Activated naive CD8-positive, alpha-beta T cell treated with anti-CD3 and anti-CD28 coated beads, Interleukin-2, amount 50 U/mL, for 24 hours (primary cell): ENCODE measurements around the gene SLC38A2.

Experiments used
- ATAC-seq: fragments of 150-1000 bp; cut with Tn5 transposase; one replicate; pipeline ENCODE4 v1.10.0; 2021
- DNase-seq: peaks from one replicate; pipeline ENCODE4 v3.0.0; 2021
- H3K27ac Mint-ChIP-seq: one replicate; pipeline ENCODE4 v1.8.0; 2021; ENCODE audit warnings: mild to moderate bottlenecking, mixed read lengths
- H3K27me3 Mint-ChIP-seq: one replicate; pipeline ENCODE4 v1.8.0; 2021; ENCODE audit warnings: mixed read lengths
- H3K36me3 Mint-ChIP-seq: one replicate; pipeline ENCODE4 v1.8.0; 2021; ENCODE audit warnings: low read depth, mixed read lengths
- H3K4me1 Mint-ChIP-seq: one replicate; pipeline ENCODE4 v1.8.0; 2021; ENCODE audit warnings: mixed read lengths
- H3K4me3 Mint-ChIP-seq: one replicate; pipeline ENCODE4 v1.8.0; 2021; ENCODE audit warnings: mild to moderate bottlenecking, moderate library complexity, mixed read lengths
- H3K9me3 Mint-ChIP-seq: one replicate; pipeline ENCODE4 v1.8.0; 2021; ENCODE audit warnings: mixed read lengths

SLC38A2 gene

GRCh38 chr12:46372544-46373300 is at the start of gene SLC38A2:
Gene SLC38A2 (minus strand): TSS chr12:46372773. CDS start chr12:46371293, 1,480 bp downstream.
- Mint-ChIP-seq H3K27ac (peak within 1 kb of the TSS; percentile 99), H3K36me3 (peaks cover 43% of the 10 kb centered on the region), H3K4me1 (peaks cover 68% of the 10 kb centered on the region), H3K27me3 (peaks cover 7% of the 10 kb centered on the region), H3K4me3 (peak within 1 kb of the TSS; percentile 95), H3K9me3 (no peaks in the 10 kb centered on the region)
- ATAC-seq, result peak; percentile 83
- peak; percentile 98 for DNase-seq

GRCh38 chr12:46419675-46420074 is 47.1 kb upstream of the SLC38A2 start:
- ATAC-seq, result no peak
- Mint-ChIP-seq H3K9me3 (peaks cover 18% of the 10 kb centered on the region), H3K27ac (no peak overlapping the region), H3K36me3 (peaks cover 2% of the 10 kb centered on the region), H3K27me3 (no peaks in the 10 kb centered on the region), H3K4me1 (no peaks in the 10 kb centered on the region), H3K4me3 (no peak overlapping the region)
- DNase-seq, result no peak

DNA sequence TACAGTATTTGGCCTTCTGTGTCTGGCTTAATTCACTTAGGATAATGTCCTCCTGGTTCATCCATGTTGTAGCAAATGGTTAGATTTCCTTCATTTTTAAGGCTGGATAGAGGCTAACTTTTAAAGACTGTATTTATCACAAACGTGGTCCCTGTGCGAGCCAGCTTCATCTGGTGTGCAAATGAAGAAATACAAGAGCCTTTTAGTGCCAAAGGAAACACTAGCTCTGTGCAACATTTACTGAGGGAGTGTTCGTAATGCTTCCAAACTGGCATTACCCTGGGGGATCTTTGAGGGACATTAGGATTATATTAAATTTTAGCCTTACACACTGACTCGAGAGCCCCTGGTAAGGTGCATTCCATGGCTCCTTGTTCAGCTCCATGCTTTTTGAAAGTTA is 43.0 kb upstream of the SLC38A2 start:
- no peak for ATAC-seq
- Mint-ChIP-seq H3K27ac (no peak overlapping the region), H3K4me1 (no peaks in the 10 kb centered on the region), H3K4me3 (no peak overlapping the region), H3K27me3 (no peaks in the 10 kb centered on the region), H3K36me3 (no peaks in the 10 kb centered on the region), H3K9me3 (peaks cover 7% of the 10 kb centered on the region)
- DNase-seq, result no peak

GRCh38 chr12:46414591-46415268 is 42.2 kb upstream of the SLC38A2 start:
- peaks cover 2% of the 10 kb centered on the region for H3K9me3 Mint-ChIP-seq
- H3K4me1 Mint-ChIP-seq, result no peaks in the 10 kb centered on the region
- H3K27me3 Mint-ChIP-seq, result no peaks in the 10 kb centered on the region
- no peak overlapping the region for H3K27ac Mint-ChIP-seq
- no peaks in the 10 kb centered on the region for H3K36me3 Mint-ChIP-seq
- DNase-seq (no peak), ATAC-seq (no peak)
- no peak overlapping the region for H3K4me3 Mint-ChIP-seq

- H3K27me3 Mint-ChIP-seq, result no peaks in the 10 kb centered on the region
- no peak for ATAC-seq
- no peaks in the 10 kb centered on the region for H3K36me3 Mint-ChIP-seq
- DNase-seq, result no peak
- no peaks in the 10 kb centered on the region for H3K9me3 Mint-ChIP-seq
- H3K4me1 Mint-ChIP-seq, result no peaks in the 10 kb centered on the region
- H3K4me3 Mint-ChIP-seq, result no peak overlapping the region
- no peak overlapping the region for H3K27ac Mint-ChIP-seq
Observed at GRCh38 chr12:46413368-46413767, 40.8 kb upstream of the SLC38A2 start.

DNA sequence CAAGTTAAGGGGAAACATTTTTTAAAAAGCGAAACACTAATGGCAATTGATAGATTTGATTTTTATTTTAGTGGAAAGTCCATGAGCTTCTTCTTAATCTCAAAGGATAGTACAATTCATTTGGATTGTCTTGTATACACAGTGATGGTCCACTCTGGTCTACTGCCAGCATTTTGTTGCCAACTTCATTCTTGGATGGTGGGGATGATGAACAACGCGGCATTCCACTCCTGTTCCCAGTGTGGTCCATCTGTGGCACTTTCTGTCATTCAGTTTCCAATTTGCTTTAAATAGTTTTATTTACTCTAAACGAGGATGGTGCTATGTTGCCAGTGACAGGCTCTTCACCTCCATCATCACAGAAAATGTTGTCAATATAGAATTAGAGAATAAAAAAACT is 40.3 kb upstream of the SLC38A2 start:
- Mint-ChIP-seq H3K4me3 (no peak overlapping the region), H3K27me3 (no peaks in the 10 kb centered on the region), H3K36me3 (no peaks in the 10 kb centered on the region), H3K4me1 (peaks cover 4% of the 10 kb centered on the region), H3K9me3 (no peaks in the 10 kb centered on the region), H3K27ac (no peak overlapping the region)
- DNase-seq, result no peak
- no peak for ATAC-seq

DNA sequence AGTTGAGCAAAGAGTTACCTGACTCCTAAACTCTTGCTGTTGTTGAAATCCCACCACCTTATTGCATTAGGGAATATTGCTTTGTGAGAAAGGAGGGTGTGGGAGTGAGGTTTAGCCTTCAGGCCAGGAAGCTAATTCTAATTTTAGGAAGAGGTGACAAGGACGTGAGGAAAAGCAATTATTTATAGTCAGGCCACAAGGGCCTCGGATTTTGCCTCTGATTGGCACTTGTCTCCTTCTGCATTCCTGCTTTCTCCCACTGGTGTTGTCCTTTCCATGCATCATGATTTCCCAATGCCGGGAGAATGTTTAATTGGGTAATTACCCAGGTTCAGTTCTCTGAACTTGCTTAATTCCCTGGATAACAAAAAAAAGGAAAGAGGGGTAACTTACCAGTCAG is 37.9 kb upstream of the SLC38A2 start:
- ATAC-seq (no peak), DNase-seq (no peak)
- Mint-ChIP-seq H3K36me3 (no peaks in the 10 kb centered on the region), H3K4me3 (no peak overlapping the region), H3K9me3 (peaks cover 4% of the 10 kb centered on the region), H3K4me1 (peaks cover 23% of the 10 kb centered on the region), H3K27ac (no peak overlapping the region), H3K27me3 (no peaks in the 10 kb centered on the region)

GRCh38 chr12:46409974-46410373 is 37.4 kb upstream of the SLC38A2 start:
- no peak overlapping the region for H3K27ac Mint-ChIP-seq
- H3K4me1 Mint-ChIP-seq, result peaks cover 26% of the 10 kb centered on the region
- H3K4me3 Mint-ChIP-seq, result no peak overlapping the region
- DNase-seq, result no peak
- no peak for ATAC-seq
- peaks cover 4% of the 10 kb centered on the region for H3K9me3 Mint-ChIP-seq
- H3K27me3 Mint-ChIP-seq, result no peaks in the 10 kb centered on the region
- H3K36me3 Mint-ChIP-seq, result no peaks in the 10 kb centered on the region

- Mint-ChIP-seq H3K9me3 (peaks cover 4% of the 10 kb centered on the region), H3K4me1 (peaks cover 32% of the 10 kb centered on the region), H3K4me3 (no peak overlapping the region), H3K27me3 (no peaks in the 10 kb centered on the region), H3K27ac (no peak overlapping the region), H3K36me3 (no peaks in the 10 kb centered on the region)
- no peak for ATAC-seq
- DNase-seq, result no peak
Observed at GRCh38 chr12:46409342-46409741, 36.8 kb upstream of the SLC38A2 start.

- no peak for ATAC-seq
- no peak overlapping the region for H3K27ac Mint-ChIP-seq
- no peak for DNase-seq
- peaks cover 41% of the 10 kb centered on the region for H3K4me1 Mint-ChIP-seq
- no peaks in the 10 kb centered on the region for H3K27me3 Mint-ChIP-seq
- peaks cover 4% of the 10 kb centered on the region for H3K9me3 Mint-ChIP-seq
- H3K36me3 Mint-ChIP-seq, result no peaks in the 10 kb centered on the region
- no peak overlapping the region for H3K4me3 Mint-ChIP-seq
Observed at GRCh38 chr12:46408441-46408840, 35.9 kb upstream of the SLC38A2 start.

DNA sequence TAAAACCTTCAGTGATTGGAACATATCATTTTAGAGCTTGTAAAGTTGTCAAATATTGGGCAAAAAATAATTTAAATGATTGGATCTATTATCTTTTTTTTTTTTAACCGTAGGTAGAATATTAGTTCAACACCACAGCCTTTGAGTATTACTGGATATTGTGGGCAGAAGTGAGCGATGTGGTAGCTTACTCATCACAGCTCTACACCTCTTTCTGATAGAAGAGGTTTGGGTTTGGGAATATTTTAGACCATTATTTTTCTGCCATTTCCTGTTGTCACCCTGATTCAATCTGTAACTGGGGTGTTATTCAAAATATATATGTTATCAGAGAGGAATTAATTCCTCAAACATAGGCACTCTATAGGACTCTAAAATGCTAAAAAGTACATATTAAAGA is 34.8 kb upstream of the SLC38A2 start:
- ATAC-seq (peak; percentile 71), DNase-seq (no peak)
- no peaks in the 10 kb centered on the region for H3K36me3 Mint-ChIP-seq
- no peaks in the 10 kb centered on the region for H3K27me3 Mint-ChIP-seq
- H3K4me1 Mint-ChIP-seq, result peaks cover 52% of the 10 kb centered on the region
- peaks cover 4% of the 10 kb centered on the region for H3K9me3 Mint-ChIP-seq
- no peak overlapping the region for H3K4me3 Mint-ChIP-seq
- no peak overlapping the region for H3K27ac Mint-ChIP-seq

DNA sequence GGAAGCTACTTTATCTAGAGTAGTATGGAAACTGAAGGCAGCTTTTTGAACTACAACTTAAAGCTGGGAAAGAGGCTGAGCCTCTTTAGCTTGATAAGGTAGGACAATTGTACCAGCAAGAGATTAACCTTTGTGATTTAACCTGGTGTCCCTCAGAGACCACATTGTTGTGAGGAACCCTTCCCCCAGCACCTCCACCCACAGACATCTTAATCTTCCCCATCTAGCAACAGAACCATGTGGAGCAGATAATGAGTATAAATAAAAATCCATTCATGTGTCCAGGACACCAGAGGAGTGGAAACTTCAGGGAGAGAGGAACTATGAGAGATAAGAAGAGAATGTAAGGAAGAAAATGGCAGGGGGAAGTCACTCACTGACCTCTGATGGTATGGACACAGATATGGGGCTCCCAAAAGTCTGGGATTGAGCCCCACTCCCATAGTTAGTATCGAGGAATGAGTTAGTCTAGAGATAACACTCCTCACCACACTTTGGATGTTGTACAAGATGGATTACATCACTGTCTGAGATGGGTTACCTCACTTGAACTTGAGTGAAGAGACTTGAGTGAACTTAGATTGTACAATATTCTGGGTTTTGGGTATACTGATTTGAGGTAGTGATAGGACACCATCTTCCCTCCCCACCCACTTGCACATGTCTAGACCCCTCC is 33.9 kb upstream of the SLC38A2 start:
- Mint-ChIP-seq H3K4me3 (no peak overlapping the region), H3K36me3 (no peaks in the 10 kb centered on the region), H3K27ac (no peak overlapping the region), H3K27me3 (no peaks in the 10 kb centered on the region), H3K4me1 (peaks cover 55% of the 10 kb centered on the region), H3K9me3 (peaks cover 4% of the 10 kb centered on the region)
- DNase-seq (no peak), ATAC-seq (no peak)

GRCh38 chr12:46404733-46405132 is 32.2 kb upstream of the SLC38A2 start:
- no peaks in the 10 kb centered on the region for H3K27me3 Mint-ChIP-seq
- H3K9me3 Mint-ChIP-seq, result peaks cover 7% of the 10 kb centered on the region
- ATAC-seq (no peak), DNase-seq (no peak)
- peaks cover 59% of the 10 kb centered on the region for H3K4me1 Mint-ChIP-seq
- no peak overlapping the region for H3K4me3 Mint-ChIP-seq
- H3K27ac Mint-ChIP-seq, result no peak overlapping the region
- no peaks in the 10 kb centered on the region for H3K36me3 Mint-ChIP-seq

- Mint-ChIP-seq H3K4me1 (peaks cover 64% of the 10 kb centered on the region), H3K9me3 (peaks cover 7% of the 10 kb centered on the region), H3K36me3 (no peaks in the 10 kb centered on the region), H3K27me3 (no peaks in the 10 kb centered on the region), H3K4me3 (no peak overlapping the region), H3K27ac (no peak overlapping the region)
- ATAC-seq, result no peak
- no peak for DNase-seq
Observed at GRCh38 chr12:46404225-46404631, 31.7 kb upstream of the SLC38A2 start.

DNA sequence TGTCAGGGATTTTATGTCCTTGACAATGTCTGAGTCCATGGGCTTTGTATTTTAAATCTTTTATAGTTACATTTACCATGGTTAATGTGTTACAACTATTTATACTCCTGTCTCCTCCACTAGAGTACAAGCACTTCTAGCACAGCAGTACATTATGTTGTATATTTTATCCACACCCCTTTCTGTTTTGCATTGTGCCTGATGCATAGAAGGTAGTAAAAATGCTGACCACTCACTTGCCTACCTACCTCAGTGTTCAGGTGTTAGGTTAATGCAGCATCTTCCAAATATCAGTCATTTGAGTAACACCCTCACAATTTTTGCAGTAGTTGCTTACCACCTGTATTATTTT is 31.1 kb upstream of the SLC38A2 start:
- Mint-ChIP-seq H3K27me3 (no peaks in the 10 kb centered on the region), H3K27ac (no peak overlapping the region), H3K4me3 (no peak overlapping the region), H3K36me3 (no peaks in the 10 kb centered on the region), H3K9me3 (peaks cover 7% of the 10 kb centered on the region), H3K4me1 (peaks cover 69% of the 10 kb centered on the region)
- ATAC-seq, result no peak
- no peak for DNase-seq
